Ishikawa (cell line): ENCODE data around the gene CD84.

Source experiments
- CEBPB ChIP-seq: IDR thresholded peaks from 2 replicates; pipeline ENCODE4 v1.6.1; 2012
- CREB1 ChIP-seq: IDR thresholded peaks from 2 replicates; pipeline ENCODE4 v1.6.1; 2012; ENCODE audit warnings: low read depth
- EGR1 ChIP-seq: IDR thresholded peaks from 2 replicates; pipeline ENCODE4 v1.6.1; 2012
- EP300 ChIP-seq: IDR thresholded peaks from 2 replicates; pipeline ENCODE4 v1.6.1; 2012; ENCODE audit warnings: borderline replicate concordance
- FOXM1 ChIP-seq: IDR thresholded peaks from 2 replicates; pipeline ENCODE4 v1.6.1; 2012; ENCODE audit warnings: low read depth, borderline replicate concordance
- MAX ChIP-seq: IDR thresholded peaks from 2 replicates; pipeline ENCODE4 v1.6.1; 2012
- NFIC ChIP-seq: IDR thresholded peaks from 2 replicates; pipeline ENCODE4 v1.6.1; 2012
- RAD21 ChIP-seq: IDR thresholded peaks from 2 replicates; pipeline ENCODE4 v1.6.1; 2012; ENCODE audit warnings: low read depth
- TAF1 ChIP-seq: IDR thresholded peaks from 2 replicates; pipeline ENCODE4 v1.6.1; 2012; ENCODE audit warnings: low read depth, mild to moderate bottlenecking
- TCF12 ChIP-seq: IDR thresholded peaks from 2 replicates; pipeline ENCODE4 v1.6.1; 2012; ENCODE audit warnings: low read depth
- TEAD4 ChIP-seq: IDR thresholded peaks from 2 replicates; pipeline ENCODE4 v1.6.1; 2012
- YY1 ChIP-seq: IDR thresholded peaks from 2 replicates; pipeline ENCODE4 v1.6.1; 2012; ENCODE audit warnings: low read depth
- TF ChIP-seq, protein P1 (sequence below): IDR thresholded peaks from 2 replicates; pipeline ENCODE4 v1.6.1; 2012
- TF ChIP-seq, protein P2 (sequence below): IDR thresholded peaks from 2 replicates; pipeline ENCODE4 v1.6.1; 2012; ENCODE audit warnings: low read depth, mild to moderate bottlenecking

GRCh38 chr1:160560806-160561205, 18.5 kb downstream of the CD84 start:
- TF ChIP-seq RAD21 (no peak), MAX (no peak), TAF1 (no peak), CREB1 (no peak), EP300 (no peak), TEAD4 (no peak), NFIC (no peak), YY1 (no peak), CEBPB (no peak), FOXM1 (no peak), EGR1 (no peak), TCF12 (no peak)
- TF ChIP-seq, protein P1, sequence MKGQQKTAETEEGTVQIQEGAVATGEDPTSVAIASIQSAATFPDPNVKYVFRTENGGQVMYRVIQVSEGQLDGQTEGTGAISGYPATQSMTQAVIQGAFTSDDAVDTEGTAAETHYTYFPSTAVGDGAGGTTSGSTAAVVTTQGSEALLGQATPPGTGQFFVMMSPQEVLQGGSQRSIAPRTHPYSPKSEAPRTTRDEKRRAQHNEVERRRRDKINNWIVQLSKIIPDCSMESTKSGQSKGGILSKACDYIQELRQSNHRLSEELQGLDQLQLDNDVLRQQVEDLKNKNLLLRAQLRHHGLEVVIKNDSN = no peak
- TF ChIP-seq, protein P2, sequence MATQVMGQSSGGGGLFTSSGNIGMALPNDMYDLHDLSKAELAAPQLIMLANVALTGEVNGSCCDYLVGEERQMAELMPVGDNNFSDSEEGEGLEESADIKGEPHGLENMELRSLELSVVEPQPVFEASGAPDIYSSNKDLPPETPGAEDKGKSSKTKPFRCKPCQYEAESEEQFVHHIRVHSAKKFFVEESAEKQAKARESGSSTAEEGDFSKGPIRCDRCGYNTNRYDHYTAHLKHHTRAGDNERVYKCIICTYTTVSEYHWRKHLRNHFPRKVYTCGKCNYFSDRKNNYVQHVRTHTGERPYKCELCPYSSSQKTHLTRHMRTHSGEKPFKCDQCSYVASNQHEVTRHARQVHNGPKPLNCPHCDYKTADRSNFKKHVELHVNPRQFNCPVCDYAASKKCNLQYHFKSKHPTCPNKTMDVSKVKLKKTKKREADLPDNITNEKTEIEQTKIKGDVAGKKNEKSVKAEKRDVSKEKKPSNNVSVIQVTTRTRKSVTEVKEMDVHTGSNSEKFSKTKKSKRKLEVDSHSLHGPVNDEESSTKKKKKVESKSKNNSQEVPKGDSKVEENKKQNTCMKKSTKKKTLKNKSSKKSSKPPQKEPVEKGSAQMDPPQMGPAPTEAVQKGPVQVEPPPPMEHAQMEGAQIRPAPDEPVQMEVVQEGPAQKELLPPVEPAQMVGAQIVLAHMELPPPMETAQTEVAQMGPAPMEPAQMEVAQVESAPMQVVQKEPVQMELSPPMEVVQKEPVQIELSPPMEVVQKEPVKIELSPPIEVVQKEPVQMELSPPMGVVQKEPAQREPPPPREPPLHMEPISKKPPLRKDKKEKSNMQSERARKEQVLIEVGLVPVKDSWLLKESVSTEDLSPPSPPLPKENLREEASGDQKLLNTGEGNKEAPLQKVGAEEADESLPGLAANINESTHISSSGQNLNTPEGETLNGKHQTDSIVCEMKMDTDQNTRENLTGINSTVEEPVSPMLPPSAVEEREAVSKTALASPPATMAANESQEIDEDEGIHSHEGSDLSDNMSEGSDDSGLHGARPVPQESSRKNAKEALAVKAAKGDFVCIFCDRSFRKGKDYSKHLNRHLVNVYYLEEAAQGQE = no peak
